ENCODE measurements around the gene RALGAPB.

RALGAPB gene

DNA sequence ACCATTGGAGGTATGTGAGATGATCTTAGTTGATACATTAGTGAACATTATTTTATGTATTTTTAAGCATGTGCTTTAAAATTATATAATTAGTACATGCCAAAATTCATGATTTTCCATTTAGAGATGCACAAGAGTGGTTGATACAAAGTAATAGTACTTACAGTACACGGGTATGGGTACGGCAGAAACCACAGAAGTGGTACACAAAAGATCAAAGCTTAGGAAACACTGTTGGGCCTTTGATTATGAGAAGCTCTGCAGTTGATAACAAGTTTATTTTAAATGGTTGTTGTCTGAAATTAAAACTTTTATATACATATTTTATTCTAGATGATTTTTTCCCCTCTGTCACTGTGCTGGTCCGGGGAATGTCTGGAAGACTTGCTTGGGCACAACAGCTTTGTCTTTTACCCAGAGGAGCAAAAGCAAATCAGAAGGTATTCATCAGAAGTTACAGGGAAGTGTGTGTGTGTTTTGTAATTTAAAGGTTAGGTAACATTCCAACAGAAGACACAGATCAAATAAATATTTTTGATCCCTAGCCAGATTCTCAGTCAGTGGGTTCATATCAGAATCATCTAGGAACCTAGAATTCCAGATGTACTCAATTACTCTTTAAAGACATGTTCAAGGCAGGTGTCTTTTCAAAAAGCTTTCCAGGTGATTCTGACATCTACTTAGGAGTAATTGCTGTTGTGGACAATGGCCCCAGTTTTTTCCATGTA is 75.9 kb downstream of the RALGAPB start:
- DNase-seq (ENCODE audit: low read depth): no peak

DNA sequence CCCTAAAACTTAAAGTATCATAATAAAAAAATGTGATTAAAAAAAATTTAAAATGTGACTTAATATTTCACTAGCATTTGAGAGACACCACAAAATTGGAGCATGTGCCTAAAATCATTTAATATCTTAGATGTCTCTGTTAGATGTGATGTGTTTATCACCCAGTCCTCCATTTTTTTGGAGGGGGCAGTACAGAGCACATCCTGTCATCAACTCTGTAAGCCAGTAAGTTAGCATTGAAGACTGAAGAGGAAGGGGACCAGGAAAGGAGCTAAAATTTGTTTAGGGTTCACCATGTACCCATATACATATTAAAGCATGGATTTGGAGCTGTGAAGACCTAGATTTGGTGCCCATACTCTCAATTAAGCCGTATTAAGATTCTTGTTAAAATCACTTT is 77.6 kb downstream of the RALGAPB start:
- DNase-seq (ENCODE audit: low read depth): no peak

DNA sequence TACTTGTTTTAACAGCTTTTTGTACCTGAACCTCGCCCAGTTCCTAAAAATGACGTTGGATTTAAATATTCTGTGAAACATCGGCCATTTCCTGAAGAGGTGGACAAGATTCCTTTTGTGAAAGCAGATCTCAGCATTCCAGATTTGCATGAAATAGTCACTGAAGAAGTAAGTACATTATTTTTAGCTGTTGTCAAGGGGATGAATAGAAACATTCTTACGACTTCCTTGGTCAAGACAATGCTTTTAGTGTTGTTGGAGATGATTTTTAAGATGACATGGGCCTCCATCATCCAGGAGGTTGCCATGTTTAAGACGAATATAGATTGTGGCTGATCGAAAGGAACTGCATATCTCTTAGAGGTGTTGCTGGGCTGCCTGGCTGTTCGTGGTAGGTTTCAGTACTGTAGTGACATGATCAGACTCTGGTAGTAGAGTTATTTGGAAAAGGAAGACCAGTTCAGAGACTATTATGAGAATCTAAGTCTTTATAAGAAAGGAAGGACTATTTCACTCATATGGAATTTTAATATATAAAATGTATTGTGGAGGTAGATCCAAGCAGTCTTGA is 78.5 kb downstream of the RALGAPB start:
- no peak for DNase-seq (ENCODE audit: low read depth)

DNA sequence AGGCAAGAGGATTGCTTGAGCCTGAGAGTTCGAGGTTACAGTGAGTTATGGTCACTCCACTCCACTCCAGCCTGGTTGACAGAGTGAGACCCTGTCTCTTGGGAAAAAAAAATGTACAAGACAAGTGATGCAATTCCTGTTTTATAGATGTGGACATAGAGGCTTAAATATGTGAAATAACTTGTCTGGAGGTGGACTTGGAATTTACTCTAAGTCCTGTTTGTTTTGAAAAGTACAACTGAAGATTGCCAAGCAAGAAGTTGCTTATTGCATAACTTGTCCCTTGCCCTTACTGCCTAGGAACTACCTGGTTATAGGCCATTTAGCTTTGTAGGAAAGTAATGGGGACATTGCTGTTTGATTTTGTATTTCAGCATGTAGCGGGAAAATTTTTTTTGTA is 82.3 kb downstream of the RALGAPB start:
- no peak for DNase-seq (ENCODE audit: low read depth)

DNA sequence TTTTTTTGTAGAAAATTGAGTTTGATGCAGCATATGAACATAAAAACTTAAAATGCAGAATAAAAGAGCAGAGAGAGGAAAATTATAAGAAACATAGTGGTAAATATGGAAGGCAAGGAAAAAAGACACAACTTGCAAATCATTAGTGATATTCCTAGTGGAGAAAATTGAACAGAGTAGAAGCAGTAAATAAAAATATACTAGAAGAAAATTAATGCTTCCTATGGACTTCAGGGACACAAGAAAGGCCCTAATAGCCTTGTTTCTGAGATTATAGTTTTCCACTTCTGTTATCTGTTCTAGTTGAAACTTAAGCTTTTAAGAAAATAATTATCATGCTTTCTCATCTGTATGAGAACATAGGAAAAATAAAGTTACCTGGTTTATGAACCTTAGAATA is 82.8 kb downstream of the RALGAPB start:
- no peak for DNase-seq (ENCODE audit: low read depth)

DNA sequence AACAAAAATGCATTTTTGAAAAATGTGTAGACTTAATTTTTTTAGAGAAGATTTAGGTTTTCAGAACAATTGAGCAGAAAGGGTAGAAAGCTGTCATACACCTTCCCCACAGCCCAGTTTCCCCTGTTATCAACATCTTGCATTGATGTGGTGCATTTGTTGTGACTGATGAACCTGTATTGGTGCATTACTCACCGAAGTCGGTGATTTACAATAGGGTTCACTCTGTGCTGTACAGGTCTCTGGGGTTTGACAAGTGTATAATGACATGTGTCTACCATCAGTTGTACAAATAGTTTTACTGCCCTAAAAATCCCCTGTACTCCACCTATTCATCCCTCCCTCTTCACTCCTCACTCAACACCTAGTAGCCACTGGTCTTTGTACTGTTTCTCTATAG is 84.5 kb downstream of the RALGAPB start:
- no peak for DNase-seq (ENCODE audit: low read depth)

DNA sequence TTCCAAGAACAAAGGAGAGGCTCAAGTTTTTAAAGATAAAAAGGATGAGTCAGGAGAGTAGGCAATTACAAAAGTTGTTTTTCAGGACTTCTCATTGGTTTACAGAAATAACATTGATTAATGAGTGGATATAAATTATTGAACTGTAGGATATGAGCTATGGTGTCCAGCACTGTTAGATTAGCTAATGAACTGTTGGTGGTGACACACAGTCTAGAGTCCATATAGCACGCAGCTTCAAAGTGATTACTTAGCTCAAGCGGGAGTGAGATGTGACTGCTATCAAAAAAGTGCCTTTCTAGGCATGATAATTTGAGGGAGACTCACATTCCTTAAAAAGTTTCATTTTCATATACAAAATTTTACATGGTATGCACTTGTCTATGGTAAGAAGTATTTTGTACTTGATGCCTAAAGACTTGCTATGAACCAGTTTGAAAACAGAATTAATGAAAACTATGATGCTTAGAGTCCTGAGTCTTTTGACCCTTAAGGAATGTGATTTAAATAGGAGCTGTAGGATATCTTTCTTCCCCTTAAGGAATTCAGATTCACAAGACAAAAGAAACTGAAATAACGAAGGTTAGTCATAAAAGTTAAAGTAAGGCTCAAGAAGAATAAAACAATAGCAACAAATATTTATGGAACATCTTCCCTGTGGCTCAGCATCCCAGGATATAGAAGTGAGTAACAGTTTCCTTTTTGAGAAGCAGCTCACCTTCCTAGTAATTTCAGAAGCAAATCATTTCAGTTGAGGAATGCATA is 86.1 kb downstream of the RALGAPB start:
- no peak for DNase-seq (ENCODE audit: low read depth)

DNA sequence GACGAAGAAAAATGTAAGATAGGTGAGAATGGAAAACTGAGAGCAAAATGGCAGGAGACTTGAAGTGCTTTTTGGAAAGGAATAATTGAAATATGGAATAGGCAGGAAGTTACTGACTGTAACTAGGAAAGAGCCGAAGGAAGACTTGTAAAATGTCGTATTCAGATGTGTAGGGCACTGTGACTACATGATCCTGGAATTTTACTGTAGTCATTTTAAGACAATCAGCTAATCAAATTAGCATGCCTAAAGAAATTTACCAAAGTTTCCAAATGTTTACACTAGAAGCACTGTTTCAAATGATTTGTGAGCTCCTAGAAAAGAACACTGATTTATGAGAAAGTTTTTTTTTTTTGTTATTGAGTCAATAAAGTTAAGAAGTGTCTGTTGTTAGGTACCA is 87.1 kb downstream of the RALGAPB start:
- no peak for DNase-seq (ENCODE audit: low read depth)

DNA sequence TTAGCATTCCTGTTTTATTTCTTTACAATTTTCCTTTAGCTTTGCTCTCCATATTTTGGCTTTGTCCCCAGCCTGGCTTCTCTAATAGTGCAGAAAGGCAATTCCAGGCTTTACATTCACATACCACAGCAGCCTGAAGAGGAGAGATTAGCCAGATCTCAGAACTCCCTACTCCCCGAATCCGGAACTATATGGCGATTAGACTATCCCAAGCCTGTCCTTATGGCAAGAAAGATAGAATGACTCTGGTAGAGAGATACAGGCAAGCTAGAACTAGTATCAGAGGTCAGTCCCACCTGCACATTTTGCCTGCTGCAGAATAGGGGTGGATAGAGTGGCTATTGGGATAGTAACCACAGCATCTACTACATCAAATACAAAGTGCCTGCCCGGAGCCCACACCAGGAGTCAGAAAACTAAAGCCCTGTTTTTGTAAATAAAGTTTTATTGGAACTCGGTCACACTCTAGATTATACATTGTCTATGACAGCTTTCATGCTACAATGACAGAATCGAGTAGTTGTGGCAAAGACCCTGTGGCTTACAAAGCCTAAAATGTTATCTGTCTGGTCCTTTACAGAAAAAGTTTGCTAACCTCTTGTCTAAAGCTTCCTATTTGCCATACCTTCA is 91.3 kb downstream of the RALGAPB start:
- no peak for DNase-seq (ENCODE audit: low read depth)

DNA sequence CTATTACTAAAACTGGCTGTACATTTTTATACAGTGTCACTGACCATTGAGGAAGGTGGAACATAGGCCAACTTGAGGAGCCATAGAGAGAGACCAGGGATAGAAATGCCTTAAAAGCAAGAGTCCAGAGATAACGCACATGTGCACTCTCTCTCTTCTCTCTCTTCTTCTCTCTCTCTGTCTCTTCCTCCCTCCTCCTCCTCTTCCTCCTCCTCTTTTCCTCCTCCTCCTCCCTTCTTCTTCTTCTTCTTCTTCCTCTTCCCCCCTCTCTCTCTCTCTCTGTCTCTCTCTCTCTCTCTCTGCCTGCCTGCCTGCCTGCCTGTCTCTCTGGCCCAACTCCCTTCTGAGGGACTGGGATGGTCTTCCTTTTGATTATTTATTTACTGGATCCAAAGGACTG is 92.0 kb downstream of the RALGAPB start:
- DNase-seq (ENCODE audit: low read depth): no peak

DNA sequence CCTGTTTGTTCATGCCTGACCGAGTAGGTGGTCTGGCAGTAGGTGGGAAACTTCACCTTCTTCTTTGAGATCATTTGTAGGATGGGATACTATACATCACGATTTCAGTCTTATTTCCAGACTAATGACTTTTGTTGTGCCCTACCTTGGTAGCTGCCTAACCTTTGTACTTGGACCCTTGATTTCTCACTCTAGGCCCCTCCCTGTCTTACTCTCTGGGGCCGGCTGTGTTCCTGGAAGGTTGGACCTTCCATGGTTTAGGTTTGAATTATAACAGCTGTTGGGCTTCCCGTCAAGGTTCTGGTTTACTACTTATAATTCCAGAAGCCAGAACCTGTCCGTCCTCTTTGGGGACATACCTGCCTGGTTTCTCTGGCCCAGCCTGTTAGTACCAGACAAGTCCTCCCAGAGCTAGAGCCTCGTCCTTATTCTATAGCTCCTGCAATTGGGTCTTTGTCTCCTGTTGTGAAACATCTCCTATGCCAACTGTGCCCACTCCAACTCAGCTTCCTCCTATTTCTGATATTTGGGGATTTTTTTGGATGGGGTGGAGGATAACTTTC is 93.5 kb downstream of the RALGAPB start:
- DNase-seq (ENCODE audit: low read depth): no peak

DNA sequence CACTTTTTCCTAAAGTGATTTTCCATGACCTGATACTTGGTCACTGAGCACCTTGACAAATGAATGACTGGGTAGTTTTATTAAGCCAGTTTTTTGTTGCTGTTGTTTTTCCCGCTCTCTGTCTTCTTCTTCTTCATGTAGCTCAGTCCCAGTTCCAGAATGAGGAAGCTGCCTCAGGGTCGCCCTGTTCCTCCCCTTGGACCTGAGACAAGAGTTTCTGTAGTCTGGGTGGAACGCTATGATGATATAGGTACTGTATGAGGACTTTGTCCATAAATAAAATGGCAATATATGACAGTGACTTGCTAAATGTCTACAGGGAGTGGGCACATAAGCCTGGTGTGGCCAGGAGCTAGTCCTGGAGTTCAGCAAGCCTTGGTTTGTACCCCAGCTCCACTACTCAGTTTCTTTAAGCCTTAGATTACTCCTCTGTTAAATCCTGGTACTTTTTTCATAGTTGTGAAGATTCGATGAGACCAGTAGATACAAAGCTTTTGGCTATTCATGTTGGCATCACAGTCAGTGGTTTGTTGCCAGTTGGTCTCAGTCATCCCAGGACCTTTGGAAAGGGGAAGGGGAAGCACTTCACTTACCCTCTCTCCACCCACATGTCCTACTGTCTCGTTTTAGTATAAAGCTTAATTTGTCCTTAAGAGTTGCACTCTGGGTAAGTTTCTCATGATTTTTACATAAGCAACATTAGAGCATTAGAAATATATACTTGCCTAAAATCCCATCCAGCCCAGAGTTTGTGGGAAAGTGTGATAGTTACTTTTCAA is 97.3 kb downstream of the RALGAPB start:
- DNase-seq (ENCODE audit: low read depth): no peak

DNA sequence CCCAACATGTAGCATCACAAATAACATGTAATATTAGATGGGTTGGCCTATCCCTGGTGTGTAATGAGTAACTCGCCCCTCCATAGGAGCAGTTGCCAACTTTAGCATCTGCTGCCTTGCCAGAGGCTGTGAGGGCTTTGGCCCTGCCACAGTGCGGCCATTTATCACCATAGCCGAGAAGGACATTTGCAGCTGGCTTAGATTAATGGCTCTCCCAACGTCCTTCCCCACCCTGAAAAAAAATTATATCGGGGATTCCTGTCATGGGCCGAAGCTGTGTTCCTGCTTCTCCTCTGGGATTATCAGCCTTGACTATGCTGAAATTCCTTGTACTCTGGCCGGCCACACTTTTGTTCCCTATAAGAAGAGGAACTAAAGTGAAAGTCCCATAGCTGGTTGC is 100.8 kb downstream of the RALGAPB start:
- no peak for DNase-seq (ENCODE audit: low read depth)

DNA sequence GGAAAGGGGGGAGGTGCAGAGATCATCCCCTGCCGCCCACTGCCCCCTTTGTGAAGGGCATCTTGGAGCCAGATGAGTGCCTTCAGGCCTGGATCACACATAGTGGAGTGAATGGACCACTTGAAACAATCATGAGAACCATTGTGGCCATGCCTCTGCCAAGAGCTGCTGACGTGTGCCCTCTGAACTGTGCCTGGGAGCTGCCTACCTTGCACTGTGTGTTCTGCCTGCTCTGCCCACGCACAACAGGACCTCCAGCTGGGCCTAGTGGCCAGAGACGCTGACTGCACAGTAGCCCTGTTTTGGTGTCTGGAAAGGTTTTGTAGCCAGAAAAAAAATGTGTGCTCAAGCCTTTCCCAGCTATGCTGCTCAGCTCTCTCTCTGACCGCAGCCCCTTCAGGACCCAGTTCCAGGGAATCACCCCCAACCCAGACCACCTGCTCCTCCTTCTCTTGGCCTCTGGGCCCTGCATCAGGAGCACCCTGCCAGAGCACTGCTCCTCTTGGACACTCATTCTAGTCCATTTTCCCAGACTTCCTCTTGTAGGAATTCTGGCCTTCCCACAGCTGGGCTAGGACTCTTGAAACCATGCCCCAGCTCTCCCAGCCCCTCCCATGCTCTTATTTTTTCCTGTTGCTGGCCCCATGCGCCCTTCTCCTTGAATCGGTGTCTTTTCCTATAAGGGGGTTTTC is 106.7 kb downstream of the RALGAPB start:
- no peak for DNase-seq (ENCODE audit: low read depth)

DNA sequence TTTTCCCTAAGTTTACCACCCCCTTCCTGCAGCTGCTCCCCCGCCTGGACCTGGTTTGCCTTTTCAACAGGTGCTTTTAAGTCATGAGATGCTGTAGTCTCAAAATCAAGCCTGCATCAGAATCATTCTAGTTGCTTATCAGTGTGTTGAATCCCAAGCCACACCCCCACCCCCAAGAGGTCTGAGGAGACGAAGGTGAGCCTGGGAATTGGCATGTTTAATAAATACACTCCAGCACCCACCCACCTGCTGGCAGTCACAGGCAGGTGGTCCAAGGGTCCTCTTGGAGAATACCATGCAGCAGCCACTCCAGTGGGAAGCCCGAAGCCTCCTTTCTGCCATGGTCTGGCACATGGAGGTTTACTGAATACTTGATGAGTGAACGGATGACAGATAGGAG is 107.3 kb downstream of the RALGAPB start:
- no peak for DNase-seq (ENCODE audit: low read depth)

DNA sequence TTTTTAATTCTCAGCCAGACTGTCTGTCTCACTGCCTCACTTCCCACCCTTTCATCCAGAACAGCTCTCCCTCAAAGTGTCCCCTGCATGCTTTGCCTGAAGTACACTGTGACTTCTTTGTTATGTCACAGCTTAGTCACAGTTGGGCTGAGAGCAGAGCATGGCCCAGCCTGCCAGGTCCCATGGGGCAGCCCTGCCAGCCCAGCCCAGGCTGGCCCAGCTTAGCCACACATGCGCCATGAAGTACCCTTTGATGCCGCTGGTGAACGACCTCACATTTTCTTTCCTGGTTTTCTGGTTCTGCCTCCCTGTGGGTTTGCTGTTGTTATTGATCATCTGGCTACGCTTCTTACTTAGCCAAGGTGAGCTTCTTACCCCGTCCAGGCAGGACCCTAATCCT is 108.4 kb downstream of the RALGAPB start, which contains the start of gene ADIG:
TSS of gene ADIG (plus strand) at position 185 of the 400 bp plus-strand sequence. CDS start at position 239, 54 bp downstream.
- DNase-seq (ENCODE audit: low read depth): no peak

DNA sequence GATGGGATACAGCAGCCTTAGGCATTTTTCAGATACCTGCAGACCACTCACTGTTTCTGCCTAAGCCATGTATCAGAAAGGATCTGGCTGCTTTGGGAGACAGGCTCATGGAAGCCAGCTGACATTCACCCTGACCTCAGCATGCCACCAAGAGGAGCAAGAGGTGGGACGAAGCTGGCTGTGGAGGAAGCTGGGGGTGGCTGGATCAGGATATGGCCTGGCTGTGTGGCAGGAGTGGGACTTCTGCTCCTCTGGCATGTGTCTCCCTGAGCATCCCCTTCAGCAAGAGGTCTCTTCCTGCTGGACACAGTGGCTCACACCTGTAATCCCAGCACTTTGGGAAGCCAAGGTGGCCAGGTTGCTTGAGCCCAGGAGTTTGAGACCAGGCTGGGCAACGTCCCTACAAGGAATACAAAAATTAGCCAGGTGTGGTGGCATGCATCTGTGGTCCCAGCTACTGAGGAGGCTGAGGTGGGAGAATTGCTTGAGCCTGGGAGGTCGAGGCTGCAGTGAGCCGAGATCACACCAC is 109.3 kb downstream of the RALGAPB start:
- DNase-seq (ENCODE audit: low read depth): no peak

DNA sequence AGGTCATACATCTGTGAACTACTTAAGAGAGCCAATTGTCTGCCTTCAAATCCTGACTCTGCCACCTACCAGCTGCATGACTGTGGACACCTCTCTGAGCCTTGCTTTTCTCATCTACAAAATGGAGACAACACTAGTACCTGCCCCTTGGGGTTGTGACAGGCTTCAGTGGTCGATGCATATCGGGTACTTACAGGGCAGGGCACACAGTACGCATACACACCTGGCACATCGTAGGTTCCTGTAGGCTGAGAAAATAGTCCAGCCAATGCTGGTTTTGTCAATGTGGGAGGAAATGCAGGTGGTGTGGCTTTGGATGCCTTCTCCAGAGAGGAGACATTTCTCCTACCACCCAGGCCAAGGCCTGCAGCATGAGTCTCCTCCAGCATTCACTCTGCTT is 110.7 kb downstream of the RALGAPB start:
- no peak for DNase-seq (ENCODE audit: low read depth)

DNA sequence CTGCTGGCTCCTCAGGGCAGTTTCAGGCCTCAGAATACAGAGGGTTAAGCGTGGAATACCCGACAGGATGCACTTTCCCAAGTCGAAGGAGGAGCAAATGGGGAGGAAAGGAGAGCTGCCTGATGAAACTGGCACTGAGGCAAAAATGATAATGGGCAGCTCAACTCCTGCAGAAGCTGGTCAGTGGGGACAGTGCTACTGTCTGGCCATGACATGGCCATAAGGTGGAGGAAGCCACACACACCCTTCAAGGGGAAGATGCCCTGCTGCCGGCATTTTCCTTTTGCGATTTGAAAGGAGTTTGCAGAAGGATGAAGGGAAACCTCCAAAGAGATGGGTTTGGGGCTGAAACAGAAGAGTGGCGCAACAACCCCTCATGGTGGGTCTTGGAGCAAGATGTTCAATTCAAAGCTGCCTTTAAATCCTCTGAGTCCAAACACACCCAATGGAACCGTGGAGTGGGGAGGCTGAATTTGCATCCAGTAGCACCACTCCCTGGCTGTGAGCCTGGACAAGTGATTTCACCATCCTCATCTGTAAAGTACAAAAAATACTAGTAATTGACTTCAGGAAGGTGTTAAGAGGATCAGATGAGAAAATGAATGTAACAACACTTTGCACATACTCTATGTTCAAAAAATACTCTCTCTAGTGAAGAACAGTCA is 111.6 kb downstream of the RALGAPB start:
- no peak for DNase-seq (ENCODE audit: low read depth)
